ENCODE data around the gene POLG.

- TF ChIP-seq ZNF571 (tag by site-specific recombination; IDR thresholded peaks at IDR 0.05) = no peak
- no peak for TF ChIP-seq TSHZ1 (tag by site-specific recombination; IDR thresholded peaks at IDR 0.05; ENCODE audit: borderline replicate concordance)
- no peak for TF ChIP-seq HOXA7 (CRISPR knock-in tag; IDR thresholded peaks at IDR 0.05; ENCODE audit: borderline replicate concordance)
- peak; percentile 11; the same call in 1 of the 2 replicates for TF ChIP-seq PRDM4 (tag by site-specific recombination; IDR thresholded peaks at IDR 0.05)
- TF ChIP-seq, protein P1, sequence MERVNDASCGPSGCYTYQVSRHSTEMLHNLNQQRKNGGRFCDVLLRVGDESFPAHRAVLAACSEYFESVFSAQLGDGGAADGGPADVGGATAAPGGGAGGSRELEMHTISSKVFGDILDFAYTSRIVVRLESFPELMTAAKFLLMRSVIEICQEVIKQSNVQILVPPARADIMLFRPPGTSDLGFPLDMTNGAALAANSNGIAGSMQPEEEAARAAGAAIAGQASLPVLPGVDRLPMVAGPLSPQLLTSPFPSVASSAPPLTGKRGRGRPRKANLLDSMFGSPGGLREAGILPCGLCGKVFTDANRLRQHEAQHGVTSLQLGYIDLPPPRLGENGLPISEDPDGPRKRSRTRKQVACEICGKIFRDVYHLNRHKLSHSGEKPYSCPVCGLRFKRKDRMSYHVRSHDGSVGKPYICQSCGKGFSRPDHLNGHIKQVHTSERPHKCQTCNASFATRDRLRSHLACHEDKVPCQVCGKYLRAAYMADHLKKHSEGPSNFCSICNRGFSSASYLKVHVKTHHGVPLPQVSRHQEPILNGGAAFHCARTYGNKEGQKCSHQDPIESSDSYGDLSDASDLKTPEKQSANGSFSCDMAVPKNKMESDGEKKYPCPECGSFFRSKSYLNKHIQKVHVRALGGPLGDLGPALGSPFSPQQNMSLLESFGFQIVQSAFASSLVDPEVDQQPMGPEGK (tag by site-specific recombination; IDR thresholded peaks at IDR 0.05) = peak; percentile 34
- TF ChIP-seq ZNF155 (tag by site-specific recombination; IDR thresholded peaks at IDR 0.05) = no peak
- TF ChIP-seq CTCF (tag by site-specific recombination; IDR thresholded peaks at IDR 0.05) = no peak
- TF ChIP-seq ZFP37 (tag by site-specific recombination; IDR thresholded peaks at IDR 0.05) = no peak
- no peak; the same call in 1 of the 2 replicates for TF ChIP-seq GFI1B (tag by site-specific recombination; IDR thresholded peaks at IDR 0.05)
- no peak for TF ChIP-seq PRDM1 (tag by site-specific recombination; IDR thresholded peaks at IDR 0.05)
- no peak for TF ChIP-seq ZNF292 (tag by site-specific recombination; IDR thresholded peaks at IDR 0.05; ENCODE audit: borderline replicate concordance, low read depth)
- TF ChIP-seq ZNF843 (tag by site-specific recombination; IDR thresholded peaks at IDR 0.05) = no peak
Measured at GRCh38 chr15:89335298-89336041, 846 bp upstream of the POLG start.
